ENCODE measurements around the gene TRPV6.

Gene TRPV6

GRCh38 chr7:142898377-142899170, 13.0 kb upstream of the TRPV6 start:
- CTCF ChIA-PET: interaction anchor here (0.7 to 1.6 kb wide), 2 partner anchors 25 to 1079 kb away, joined by 3 to 4 read pairs; no protein-coding TSS in a partner anchor
- POLR2A ChIA-PET: no interaction called here
- TF ChIP-seq BHLHE40 (IDR thresholded peaks at IDR 0.05; ENCODE audit: borderline replicate concordance) (no peak), PKNOX1 (IDR thresholded peaks at IDR 0.05) (no peak), FOXA1 (IDR thresholded peaks at IDR 0.05) (no peak), LEF1 (IDR thresholded peaks at IDR 0.05; ENCODE audit: borderline replicate concordance) (no peak), ZNF384 (IDR thresholded peaks at IDR 0.05) (no peak), NFRKB (IDR thresholded peaks at IDR 0.05) (no peak), FOXK2 (IDR thresholded peaks at IDR 0.05) (no peak), CTBP1 (IDR thresholded peaks at IDR 0.05; ENCODE audit: borderline replicate concordance) (no peak), HDGF (IDR thresholded peaks at IDR 0.05; ENCODE audit: borderline replicate concordance) (no peak), ELF4 (IDR thresholded peaks at IDR 0.05) (no peak), FOXM1 (IDR thresholded peaks at IDR 0.05; ENCODE audit: borderline replicate concordance) (no peak), L3MBTL2 (conservative IDR thresholded peaks at IDR 0.05) (no peak)
- DNase-seq (ENCODE audit: extremely low spot score): no peak

- no peak for TF ChIP-seq ELF4 (IDR thresholded peaks at IDR 0.05)
- TF ChIP-seq TARDBP (IDR thresholded peaks at IDR 0.05): no peak
- TF ChIP-seq BHLHE40 (IDR thresholded peaks at IDR 0.05; ENCODE audit: borderline replicate concordance): no peak
- no peak for TF ChIP-seq CTBP1 (IDR thresholded peaks at IDR 0.05; ENCODE audit: borderline replicate concordance)
- TF ChIP-seq HDGF (IDR thresholded peaks at IDR 0.05; ENCODE audit: borderline replicate concordance): no peak
- TF ChIP-seq LEF1 (IDR thresholded peaks at IDR 0.05; ENCODE audit: borderline replicate concordance): no peak
- no peak for TF ChIP-seq L3MBTL2 (conservative IDR thresholded peaks at IDR 0.05)
- TF ChIP-seq NFRKB (IDR thresholded peaks at IDR 0.05): no peak
- no peak for TF ChIP-seq SUZ12 (IDR thresholded peaks at IDR 0.05)
- no peak for TF ChIP-seq ZNF384 (IDR thresholded peaks at IDR 0.05)
- TF ChIP-seq SP1 (IDR thresholded peaks at IDR 0.05): no peak
- no peak for TF ChIP-seq PKNOX1 (IDR thresholded peaks at IDR 0.05)
- no peak for TF ChIP-seq FOXM1 (IDR thresholded peaks at IDR 0.05; ENCODE audit: borderline replicate concordance)
- ChIA-PET POLR2A (no interaction called here), CTCF (interaction anchor here (1.6 kb wide), 1 partner anchor 24 kb away, joined by 4 read pairs; no protein-coding TSS in a partner anchor)
- no peak for DNase-seq (ENCODE audit: extremely low spot score)
Observed at GRCh38 chr7:142897691-142898090, 12.1 kb upstream of the TRPV6 start.

- TF ChIP-seq LEF1 (IDR thresholded peaks at IDR 0.05; ENCODE audit: borderline replicate concordance) (no peak), HDGF (IDR thresholded peaks at IDR 0.05; ENCODE audit: borderline replicate concordance) (no peak), ARNT (IDR thresholded peaks at IDR 0.05) (no peak), SUZ12 (IDR thresholded peaks at IDR 0.05) (no peak), TARDBP (IDR thresholded peaks at IDR 0.05) (no peak), PKNOX1 (IDR thresholded peaks at IDR 0.05) (no peak), CTBP1 (IDR thresholded peaks at IDR 0.05; ENCODE audit: borderline replicate concordance) (no peak), FOXA1 (IDR thresholded peaks at IDR 0.05) (no peak), BHLHE40 (IDR thresholded peaks at IDR 0.05; ENCODE audit: borderline replicate concordance) (no peak), SP1 (IDR thresholded peaks at IDR 0.05) (no peak), L3MBTL2 (conservative IDR thresholded peaks at IDR 0.05) (no peak), ELF4 (IDR thresholded peaks at IDR 0.05) (no peak), ZNF384 (IDR thresholded peaks at IDR 0.05) (no peak), FOXK2 (IDR thresholded peaks at IDR 0.05) (no peak), FOXM1 (IDR thresholded peaks at IDR 0.05; ENCODE audit: borderline replicate concordance) (no peak), NFRKB (IDR thresholded peaks at IDR 0.05) (no peak)
- no peak for DNase-seq (ENCODE audit: extremely low spot score)
- ChIA-PET CTCF (no interaction called here), POLR2A (no interaction called here)
Observed at GRCh38 chr7:142896741-142897379, 11.3 kb upstream of the TRPV6 start.

- CTCF ChIA-PET: no interaction called here
- POLR2A ChIA-PET: no interaction called here
- no peak for DNase-seq (ENCODE audit: extremely low spot score)
- no peak for TF ChIP-seq SP1 (IDR thresholded peaks at IDR 0.05)
- no peak for TF ChIP-seq PKNOX1 (IDR thresholded peaks at IDR 0.05)
- TF ChIP-seq L3MBTL2 (conservative IDR thresholded peaks at IDR 0.05): no peak
- TF ChIP-seq CTBP1 (IDR thresholded peaks at IDR 0.05; ENCODE audit: borderline replicate concordance): no peak
- TF ChIP-seq FOXA1 (IDR thresholded peaks at IDR 0.05): no peak
- no peak for TF ChIP-seq TARDBP (IDR thresholded peaks at IDR 0.05)
- TF ChIP-seq ARNT (IDR thresholded peaks at IDR 0.05): no peak
- TF ChIP-seq ZNF384 (IDR thresholded peaks at IDR 0.05): no peak
- no peak for TF ChIP-seq BHLHE40 (IDR thresholded peaks at IDR 0.05; ENCODE audit: borderline replicate concordance)
- TF ChIP-seq NFRKB (IDR thresholded peaks at IDR 0.05): no peak
- no peak for TF ChIP-seq SUZ12 (IDR thresholded peaks at IDR 0.05)
- no peak for TF ChIP-seq HDGF (IDR thresholded peaks at IDR 0.05; ENCODE audit: borderline replicate concordance)
- TF ChIP-seq LEF1 (IDR thresholded peaks at IDR 0.05; ENCODE audit: borderline replicate concordance): no peak
- no peak for TF ChIP-seq ELF4 (IDR thresholded peaks at IDR 0.05)
- no peak for TF ChIP-seq FOXM1 (IDR thresholded peaks at IDR 0.05; ENCODE audit: borderline replicate concordance)
- TF ChIP-seq FOXK2 (IDR thresholded peaks at IDR 0.05): no peak
Observed at GRCh38 chr7:142896151-142896550, 10.6 kb upstream of the TRPV6 start.
